ENCODE data around the gene SIGLEC15. TPM values are rescaled to one million over a fixed set of nuclear protein-coding genes. Genes with fewer than 3 reads are reported as not detected.
A peak's percentile ranks its signal among the peaks of the same experiment; 100 is the strongest.

The SIGLEC15 gene
- total RNA-seq, 1 donor from 2014 or later: not detected

GRCh38 chr18:45830917-45831316 is 5.4 kb downstream of the SIGLEC15 start:
- Mint-ChIP-seq H3K4me1 (ENCODE audit: low read depth) (peaks cover 47% of the 10 kb centered on the region), H3K27me3 (peaks cover 16% of the 10 kb centered on the region), H3K9me3 (ENCODE audit: low read depth) (no peaks in the 10 kb centered on the region), H3K4me3 (ENCODE audit: low read depth) (no peak overlapping the region), H3K36me3 (ENCODE audit: insufficient read depth) (no peaks in the 10 kb centered on the region), H3K27ac (no peak overlapping the region)
- TF ChIP-seq CTCF (IDR thresholded peaks at IDR 0.05; ENCODE audit: unreplicated experiment): no peak
- no peak for DNase-seq (ENCODE audit: low spot score, unreplicated experiment)

- H3K27ac Mint-ChIP-seq: peak overlapping the region; percentile 33
- no peak for TF ChIP-seq CTCF (IDR thresholded peaks at IDR 0.05; ENCODE audit: unreplicated experiment)
- peaks cover 43% of the 10 kb centered on the region for H3K4me1 Mint-ChIP-seq (ENCODE audit: low read depth)
- no peak overlapping the region for H3K4me3 Mint-ChIP-seq (ENCODE audit: low read depth)
- DNase-seq (ENCODE audit: low spot score, unreplicated experiment): no peak
- H3K27me3 Mint-ChIP-seq: peaks cover 35% of the 10 kb centered on the region
- no peaks in the 10 kb centered on the region for H3K36me3 Mint-ChIP-seq (ENCODE audit: insufficient read depth)
- H3K9me3 Mint-ChIP-seq (ENCODE audit: low read depth): no peaks in the 10 kb centered on the region
These were observed 8.4 kb downstream of the SIGLEC15 start for GRCh38 chr18:45833846-45834245.

- Mint-ChIP-seq H3K4me3 (ENCODE audit: low read depth) (no peak overlapping the region), H3K9me3 (ENCODE audit: low read depth) (no peaks in the 10 kb centered on the region), H3K36me3 (ENCODE audit: insufficient read depth) (peaks cover under 1% of the 10 kb centered on the region), H3K4me1 (ENCODE audit: low read depth) (peaks cover 38% of the 10 kb centered on the region), H3K27me3 (peaks cover 38% of the 10 kb centered on the region), H3K27ac (peak overlapping the region; percentile 33)
- no peak for TF ChIP-seq CTCF (IDR thresholded peaks at IDR 0.05; ENCODE audit: unreplicated experiment)
- no peak for DNase-seq (ENCODE audit: low spot score, unreplicated experiment)
These were observed 8.8 kb downstream of the SIGLEC15 start for GRCh38 chr18:45834306-45834705.

- H3K4me1 Mint-ChIP-seq (ENCODE audit: low read depth): peaks cover 35% of the 10 kb centered on the region
- H3K4me3 Mint-ChIP-seq (ENCODE audit: low read depth): no peak overlapping the region
- no peak for DNase-seq (ENCODE audit: low spot score, unreplicated experiment)
- H3K36me3 Mint-ChIP-seq (ENCODE audit: insufficient read depth): peaks cover 1% of the 10 kb centered on the region
- no peak for TF ChIP-seq CTCF (IDR thresholded peaks at IDR 0.05; ENCODE audit: unreplicated experiment)
- H3K9me3 Mint-ChIP-seq (ENCODE audit: low read depth): no peaks in the 10 kb centered on the region
- peaks cover 45% of the 10 kb centered on the region for H3K27me3 Mint-ChIP-seq
- H3K27ac Mint-ChIP-seq: peak overlapping the region; percentile 8
These were observed 9.7 kb downstream of the SIGLEC15 start for GRCh38 chr18:45835057-45835636.

- H3K9me3 Mint-ChIP-seq (ENCODE audit: low read depth): no peaks in the 10 kb centered on the region
- peaks cover 32% of the 10 kb centered on the region for H3K4me1 Mint-ChIP-seq (ENCODE audit: low read depth)
- peaks cover 55% of the 10 kb centered on the region for H3K27me3 Mint-ChIP-seq
- H3K27ac Mint-ChIP-seq: no peak overlapping the region
- peak overlapping the region; percentile 29 for H3K4me3 Mint-ChIP-seq (ENCODE audit: low read depth)
- TF ChIP-seq CTCF (IDR thresholded peaks at IDR 0.05; ENCODE audit: unreplicated experiment): no peak
- DNase-seq (ENCODE audit: low spot score, unreplicated experiment): no peak
- peaks cover 1% of the 10 kb centered on the region for H3K36me3 Mint-ChIP-seq (ENCODE audit: insufficient read depth)
These were observed 11.0 kb downstream of the SIGLEC15 start for GRCh38 chr18:45836242-45837205.

All from progenitor cell of endocrine pancreas (in vitro differentiated cells).